A549 (cell line): ENCODE data around the gene TMEM129. TPM values are rescaled to one million over a fixed set of nuclear protein-coding genes. Genes with fewer than 3 reads are reported as not detected.
A peak's percentile ranks its signal among the peaks of the same experiment; 100 is the strongest.

Experiments
- ATAC-seq, 2 experiments: fragments of 200-7000 bp in 1 of 2; fragments of >200 bp in 1 of 2; cut with Nextera tagmentation in 1 of 2; cut with Tn5 transposase in 1 of 2; 3 replicates each; pipeline versions ENCODE4 v1.8.0 to v1.9.1; 2018 to 2020; ENCODE audit warnings: mild to moderate bottlenecking in 1 of 2, moderate library complexity in 1 of 2
- CTCF ChIA-PET: fragments of 300-600 bp; sonication (Branson Sonifier 250); formaldehyde crosslinking; extraction: SDS; loops from one replicate; lab custom pipeline; 2021; ENCODE audit warnings: antibody characterized with exemption, inconsistent platforms; lab: Yijun Ruan, JAX
- POLR2A ChIA-PET: fragments of 350-600 bp; formaldehyde crosslinking; extraction: SDS; loops from one replicate; lab custom pipeline; 2021; ENCODE audit warnings: antibody characterized with exemption, inconsistent platforms; lab: Yijun Ruan, JAX
- DNase-seq, 2 experiments: peaks; one replicate each; pipeline versions ENCODE4 v3.0.0 to v3.0.0-alpha.2; 2011 to 2016; ENCODE audit warnings: low read depth in 1 of 2, low spot score in 1 of 2
- FAIRE-seq: peaks from 2 replicates; lab custom pipeline; 2011; peaks lifted over from hg19 to GRCh38; lab: Jason Lieb, UNC
- H3K27ac ChIP-seq, 2 experiments: fragments of >200 bp; sonication (Bioruptor Twin); formaldehyde crosslinking; 3 replicates each; pipeline ENCODE4 v1.5.1; 2016 to 2017
- H3K4me1 ChIP-seq: fragments of >200 bp; sonication (Bioruptor Twin); formaldehyde crosslinking; 3 replicates; pipeline ENCODE4 v1.6.1; 2016
- H3K4me2 ChIP-seq: fragments of >200 bp; sonication (Bioruptor Twin); formaldehyde crosslinking; 3 replicates; pipeline ENCODE4 v1.6.1; 2016
- H3K4me3 ChIP-seq: fragments of >200 bp; sonication (Bioruptor Twin); formaldehyde crosslinking; 3 replicates; pipeline ENCODE4 v1.5.1; 2016
- H3K9me3 ChIP-seq: fragments of >200 bp; sonication (Bioruptor Twin); formaldehyde crosslinking; 3 replicates; pipeline ENCODE4 v1.6.1; 2016
- BHLHE40 ChIP-seq: IDR thresholded peaks from 2 replicates; pipeline ENCODE4 v1.6.1; 2012; ENCODE audit warnings: low read depth, low read length, inconsistent platforms
- CEBPB ChIP-seq, 2 experiments: fragments of >200 bp in 1 of 2; sonication (Bioruptor Twin) in 1 of 2; formaldehyde crosslinking in 1 of 2; IDR thresholded peaks; 2 replicates each; pipeline ENCODE4 v1.6.1; 2012 to 2016
- CHD2 ChIP-seq: fragments of 150-350 bp; IDR thresholded peaks from 2 replicates; pipeline ENCODE4 v1.6.1; 2014; ENCODE audit warnings: low read length; ENCODE audit not compliant: partially characterized antibody
- CHD4 ChIP-seq: fragments of 200-600 bp; sonication (generic); IDR thresholded peaks from 2 replicates; pipeline ENCODE4 v1.6.1; 2016; ENCODE audit warnings: antibody characterized with exemption, mild to moderate bottlenecking, borderline replicate concordance
- HDAC2 ChIP-seq: fragments of 200-600 bp; sonication (generic); IDR thresholded peaks from 2 replicates; pipeline ENCODE4 v1.6.1; 2016
- HEYL ChIP-seq: fragments of 250-450 bp; sonication (Bioruptor Pico); IDR thresholded peaks from 2 replicates; pipeline ENCODE4 v1.8.0; 2021; ENCODE audit warnings: mild to moderate bottlenecking, moderate library complexity
- HOXA7 ChIP-seq: fragments of 250-450 bp; sonication (Bioruptor Pico); IDR thresholded peaks from 2 replicates; pipeline ENCODE4 v1.5.0; 2020; ENCODE audit warnings: mild to moderate bottlenecking, moderate library complexity
- HOXB5 ChIP-seq: fragments of 250-450 bp; sonication (Bioruptor Pico); IDR thresholded peaks from 2 replicates; pipeline ENCODE4 v1.5.0; 2020; ENCODE audit warnings: mild to moderate bottlenecking, moderate library complexity
- JUN ChIP-seq, 2 experiments: fragments of >200 bp; sonication (Bioruptor Twin); formaldehyde crosslinking; IDR thresholded peaks; 2 replicates in 1 of 2; 3 replicates in 1 of 2; pipeline ENCODE4 v1.6.1; 2016 to 2017
- KDM1A ChIP-seq: fragments of 200-600 bp; sonication (generic); IDR thresholded peaks from 2 replicates; pipeline ENCODE4 v1.6.1; 2016; ENCODE audit warnings: low read depth, mild to moderate bottlenecking
- MYC ChIP-seq: IDR thresholded peaks from 2 replicates; pipeline ENCODE4 v1.6.1; 2012; ENCODE audit warnings: mild to moderate bottlenecking, inconsistent platforms, low read length, improper control_type of control experiment, borderline replicate concordance
- PHF8 ChIP-seq: fragments of 200-600 bp; sonication (generic); IDR thresholded peaks from 2 replicates; pipeline ENCODE4 v1.6.1; 2016; ENCODE audit warnings: low read depth, mild to moderate bottlenecking, antibody characterized with exemption, moderate library complexity, borderline replicate concordance
- POLR2A ChIP-seq: IDR thresholded peaks from 2 replicates; pipeline ENCODE4 v1.6.1; 2012; ENCODE audit warnings: mild to moderate bottlenecking, low read length
- POLR2AphosphoS2 ChIP-seq: conservative IDR thresholded peaks from 2 replicates; pipeline ENCODE4 v1.6.1; 2012; ENCODE audit warnings: low read length, improper control_type of control experiment, inconsistent platforms
- RFX5 ChIP-seq: fragments of 450-650 bp; IDR thresholded peaks from 2 replicates; pipeline ENCODE4 v1.7.1; 2014; ENCODE audit warnings: antibody characterized with exemption, mild to moderate bottlenecking, moderate library complexity
- RNF2 ChIP-seq: fragments of 200-600 bp; sonication (generic); IDR thresholded peaks from 2 replicates; pipeline ENCODE4 v1.6.1; 2016; ENCODE audit warnings: low read depth, mild to moderate bottlenecking, antibody characterized with exemption, moderate library complexity, borderline replicate concordance
- SMC3 ChIP-seq: fragments of >200 bp; sonication (Bioruptor Twin); formaldehyde crosslinking; IDR thresholded peaks from 3 replicates; pipeline ENCODE4 v1.6.1; 2018; ENCODE audit warnings: inconsistent platforms
- ZFP36 ChIP-seq: fragments of 450-650 bp; IDR thresholded peaks from 2 replicates; pipeline ENCODE4 v1.6.1; 2014; ENCODE audit warnings: borderline replicate concordance; ENCODE audit not compliant: partially characterized antibody
- ZNF302 ChIP-seq: fragments of 250-450 bp; sonication (Bioruptor Pico); IDR thresholded peaks from 2 replicates; pipeline ENCODE4 v1.9.0; 2021; ENCODE audit warnings: inconsistent platforms, mild to moderate bottlenecking, moderate library complexity
- ZSCAN20 ChIP-seq: fragments of 250-450 bp; sonication (Bioruptor Pico); IDR thresholded peaks from 2 replicates; pipeline ENCODE4 v1.8.0; 2022; ENCODE audit warnings: mild to moderate bottlenecking, moderate library complexity
- WGBS: methylation state at CpG from one replicate; pipeline ENCODE4 v1.1.6; 2017; ENCODE audit errors: missing lambda C conversion rate; 5-methylcytosine and 5-hydroxymethylcytosine counted together
- polyA plus RNA-seq, 4 experiments: library from polyadenylated mRNA; depleted of rRNA in 3 of 4; stranded (reverse); fragments of >200 nt; fragmentation: RNase III in 1 of 4; extraction: RNeasy Plus Mini Kit Qiagen cat#74134 plus additional on column Dnase treatment in 1 of 4; gene quantifications; 2 replicates in 3 of 4; 3 replicates in 1 of 4; pipeline ENCODE4 v1.2.3, GENCODE V29; 2011 to 2017
- TF ChIP-seq, protein P1 (sequence below): IDR thresholded peaks from 2 replicates; pipeline ENCODE4 v1.6.1; 2012
- TF ChIP-seq, protein P2 (sequence below): fragments of >200 bp; sonication (Bioruptor Twin); formaldehyde crosslinking; IDR thresholded peaks from 3 replicates; pipeline ENCODE4 v1.6.1; 2016
- TF ChIP-seq, protein P3 (sequence below): IDR thresholded peaks from 2 replicates; pipeline ENCODE4 v1.6.1; 2012; ENCODE audit warnings: low read depth, borderline replicate concordance
- TF ChIP-seq, protein P4 (sequence below): fragments of 150-350 bp; IDR thresholded peaks from 2 replicates; pipeline ENCODE4 v1.6.1; 2014; ENCODE audit warnings: low read depth, mild to moderate bottlenecking, low read length
- TF ChIP-seq, protein P5 (sequence below): fragments of >200 bp; sonication (Bioruptor Twin); formaldehyde crosslinking; IDR thresholded peaks from 3 replicates; pipeline ENCODE4 v1.5.1; 2016

The TMEM129 gene
- polyA plus RNA-seq, 2 of the 4 experiments (the other 2 are of a cell fraction), result 12.7 to 20.4 TPM

DNA sequence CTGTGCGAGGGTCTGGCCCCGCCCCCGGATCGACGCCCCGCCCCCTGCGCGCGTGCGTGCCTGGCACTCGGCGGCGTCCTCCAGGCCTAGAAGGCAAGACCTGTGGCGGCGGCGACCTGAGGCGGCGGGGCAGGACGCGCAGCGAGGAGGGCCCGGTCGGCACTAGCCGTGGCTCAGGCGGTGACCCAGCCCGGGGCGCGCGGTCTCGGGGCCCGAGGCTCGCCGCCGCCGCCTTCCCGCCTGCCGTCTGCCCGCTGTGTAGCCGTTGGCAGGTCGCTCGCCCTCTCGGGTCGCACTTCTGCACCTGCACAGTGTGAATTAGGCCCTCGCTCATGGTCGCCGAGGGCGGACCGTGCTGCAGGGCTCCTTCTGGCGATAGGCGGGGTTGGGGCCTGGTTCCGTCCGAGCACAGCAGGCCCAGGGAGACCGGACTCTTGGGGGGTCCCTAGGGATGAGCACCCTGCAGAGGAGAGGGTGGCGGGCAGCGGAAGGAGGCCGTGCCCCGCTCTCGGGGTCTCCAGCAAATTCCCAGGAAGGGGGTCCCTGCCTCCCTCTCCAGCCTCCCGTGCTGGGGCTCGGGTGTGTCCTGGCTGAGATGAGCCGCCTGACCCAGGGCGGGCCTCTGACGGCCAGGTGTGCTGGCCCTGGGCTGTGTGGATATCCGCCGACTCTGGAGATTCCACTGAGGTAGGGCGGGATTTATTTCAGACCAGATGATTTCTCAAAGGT lies 36.5 kb downstream of the TMEM129 start:
- ATAC-seq (peak; percentile 49 to 55), DNase-seq (no peak), FAIRE-seq (no peak)
- CTCF ChIA-PET, result no interaction called here
- 68% methylated on average over 4 of the region's 66 CpGs for WGBS
- no peaks in the 10 kb centered on the region for H3K9me3 ChIP-seq
- H3K4me1 ChIP-seq, result peaks cover 10% of the 10 kb centered on the region; the same call in 1 of the 3 replicates
- peak overlapping the region; percentile 54 for H3K4me3 ChIP-seq
- H3K4me2 ChIP-seq, result peak overlapping the region; percentile 75
- peak overlapping the region; percentile 71 to 87 for H3K27ac ChIP-seq
- TF ChIP-seq BHLHE40 (no peak), POLR2A (0 out of 2 replicates have a peak, but pooled peaks have one; percentile 10)
- POLR2A ChIA-PET, result no interaction called here

DNA sequence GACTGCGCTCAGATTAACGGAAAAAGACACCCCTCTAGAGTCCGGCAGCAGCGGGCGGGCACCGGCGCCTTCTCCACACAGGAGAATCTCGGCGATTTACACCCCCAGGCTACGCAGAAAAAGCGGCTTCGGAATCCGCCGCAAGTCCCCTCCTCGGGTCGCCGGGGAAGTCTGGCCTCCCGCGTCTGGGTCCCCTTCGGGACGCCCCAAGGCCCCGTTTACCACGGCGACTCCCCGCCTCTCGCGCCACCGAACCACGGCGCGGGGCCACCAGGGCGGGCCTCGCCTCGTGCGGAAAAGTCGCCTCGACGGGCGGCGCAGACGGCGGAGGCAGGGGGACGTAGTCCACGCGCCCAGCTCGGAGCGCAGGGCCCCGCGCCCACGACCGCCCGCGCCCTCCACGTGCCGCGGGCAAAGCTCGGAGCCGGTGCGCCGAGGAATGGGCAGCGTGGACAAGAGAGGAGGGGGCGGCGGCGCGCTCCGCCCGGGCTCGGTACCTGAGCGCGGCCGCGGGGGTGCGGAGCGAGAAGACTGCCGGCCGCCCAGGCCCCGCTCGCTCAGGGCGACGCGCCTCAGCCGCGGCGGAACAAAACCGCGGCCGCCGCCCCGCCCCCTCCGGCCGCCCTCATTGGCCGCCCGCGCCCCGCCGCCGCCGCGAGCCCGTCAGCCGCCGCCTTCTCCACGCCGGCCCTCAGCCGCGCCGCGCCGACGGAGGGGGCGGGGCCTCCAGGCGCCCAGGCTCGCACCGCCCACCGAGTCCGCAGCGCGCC lies 37.2 kb downstream of the TMEM129 start, which contains the start of gene FAM53A:
Gene FAM53A (minus strand): TSS at position 578 of the 770 bp plus-strand sequence. CDS start 15,572 bp downstream, outside the sequence.
- TF ChIP-seq PHF8 (peak; percentile 57; the same call in 1 of the 2 replicates), CHD2 (no peak), RNF2 (peak; percentile 53; the same call in 1 of the 2 replicates), ZFP36 (no peak), JUN (IDR thresholded peaks at IDR 0.05) (peak in 1 of 2 experiments; percentile 57; a peak in 1 of 5 replicates), CHD4 (no peak)
- TF ChIP-seq, protein P1, sequence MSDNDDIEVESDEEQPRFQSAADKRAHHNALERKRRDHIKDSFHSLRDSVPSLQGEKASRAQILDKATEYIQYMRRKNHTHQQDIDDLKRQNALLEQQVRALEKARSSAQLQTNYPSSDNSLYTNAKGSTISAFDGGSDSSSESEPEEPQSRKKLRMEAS, result peak; percentile 85
- TF ChIP-seq, protein P2, sequence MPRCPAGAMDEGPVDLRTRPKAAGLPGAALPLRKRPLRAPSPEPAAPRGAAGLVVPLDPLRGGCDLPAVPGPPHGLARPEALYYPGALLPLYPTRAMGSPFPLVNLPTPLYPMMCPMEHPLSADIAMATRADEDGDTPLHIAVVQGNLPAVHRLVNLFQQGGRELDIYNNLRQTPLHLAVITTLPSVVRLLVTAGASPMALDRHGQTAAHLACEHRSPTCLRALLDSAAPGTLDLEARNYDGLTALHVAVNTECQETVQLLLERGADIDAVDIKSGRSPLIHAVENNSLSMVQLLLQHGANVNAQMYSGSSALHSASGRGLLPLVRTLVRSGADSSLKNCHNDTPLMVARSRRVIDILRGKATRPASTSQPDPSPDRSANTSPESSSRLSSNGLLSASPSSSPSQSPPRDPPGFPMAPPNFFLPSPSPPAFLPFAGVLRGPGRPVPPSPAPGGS, result 0 out of 3 replicates have a peak, but pooled peaks have one; percentile 50
- TF ChIP-seq, protein P3, sequence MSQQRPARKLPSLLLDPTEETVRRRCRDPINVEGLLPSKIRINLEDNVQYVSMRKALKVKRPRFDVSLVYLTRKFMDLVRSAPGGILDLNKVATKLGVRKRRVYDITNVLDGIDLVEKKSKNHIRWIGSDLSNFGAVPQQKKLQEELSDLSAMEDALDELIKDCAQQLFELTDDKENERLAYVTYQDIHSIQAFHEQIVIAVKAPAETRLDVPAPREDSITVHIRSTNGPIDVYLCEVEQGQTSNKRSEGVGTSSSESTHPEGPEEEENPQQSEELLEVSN, result peak; percentile 78
- peak within 1 kb of the TSS; percentile 75 for H3K4me2 ChIP-seq
- DNase-seq (peak; percentile 36 to 84), ATAC-seq (peak; percentile 82 to 85), FAIRE-seq (no peak)
- peak within 1 kb of the TSS; percentile 54 for H3K4me3 ChIP-seq
- whole genome bisulfite sequencing, result 39% methylated on average over 4 of the region's 118 CpGs
- CTCF ChIA-PET, result no interaction called here
- H3K4me1 ChIP-seq, result peaks cover 10% of the 10 kb centered on the region; the same call in 1 of the 3 replicates
- POLR2A ChIA-PET, result no interaction called here
- H3K27ac ChIP-seq, result peak within 1 kb of the TSS; percentile 71 to 89
- H3K9me3 ChIP-seq, result no peaks in the 10 kb centered on the region

DNA sequence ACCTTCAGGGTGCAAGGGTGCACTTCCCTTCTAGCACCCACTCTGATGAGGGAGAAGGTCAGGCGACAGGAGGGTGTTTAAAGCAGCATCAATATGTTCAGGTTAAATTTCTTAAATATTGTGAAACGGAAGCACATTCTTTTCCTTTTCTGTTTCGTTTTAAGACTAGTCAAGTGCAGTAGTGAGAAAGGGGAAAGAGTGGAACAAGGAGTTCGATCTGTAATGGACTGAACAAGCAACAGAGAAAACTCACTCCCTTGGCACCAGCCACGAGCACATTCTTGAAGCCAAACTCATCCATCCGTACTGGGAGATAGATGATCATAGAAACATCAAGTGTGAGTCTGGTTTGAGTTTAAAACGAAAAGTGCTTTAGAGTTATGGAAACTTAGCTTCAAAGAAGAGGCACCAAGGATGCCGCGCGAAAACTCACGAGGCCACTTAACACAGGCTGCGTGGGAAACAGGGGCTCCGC lies 37.8 kb downstream of the TMEM129 start:
- FAIRE-seq, result no peak
- peak overlapping the region; percentile 69 to 89; a peak in 5 of 6 replicates for H3K27ac ChIP-seq
- POLR2A ChIA-PET, result no interaction called here
- no peak for TF ChIP-seq CEBPB (IDR thresholded peaks at IDR 0.05)
- no peak for TF ChIP-seq KDM1A
- no peak for TF ChIP-seq CHD2
- TF ChIP-seq HDAC2, result no peak
- TF ChIP-seq MYC, result no peak
- TF ChIP-seq HOXB5 (CRISPR knock-in tag), result no peak
- TF ChIP-seq, protein P4, sequence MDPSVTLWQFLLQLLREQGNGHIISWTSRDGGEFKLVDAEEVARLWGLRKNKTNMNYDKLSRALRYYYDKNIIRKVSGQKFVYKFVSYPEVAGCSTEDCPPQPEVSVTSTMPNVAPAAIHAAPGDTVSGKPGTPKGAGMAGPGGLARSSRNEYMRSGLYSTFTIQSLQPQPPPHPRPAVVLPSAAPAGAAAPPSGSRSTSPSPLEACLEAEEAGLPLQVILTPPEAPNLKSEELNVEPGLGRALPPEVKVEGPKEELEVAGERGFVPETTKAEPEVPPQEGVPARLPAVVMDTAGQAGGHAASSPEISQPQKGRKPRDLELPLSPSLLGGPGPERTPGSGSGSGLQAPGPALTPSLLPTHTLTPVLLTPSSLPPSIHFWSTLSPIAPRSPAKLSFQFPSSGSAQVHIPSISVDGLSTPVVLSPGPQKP, result no peak
- no peak for TF ChIP-seq HEYL (CRISPR knock-in tag)
- no peak for TF ChIP-seq RFX5
- no peak for TF ChIP-seq ZSCAN20 (CRISPR knock-in tag)
- no peak for TF ChIP-seq ZNF302 (CRISPR knock-in tag)
- TF ChIP-seq POLR2AphosphoS2, result no peak
- TF ChIP-seq, protein P5, sequence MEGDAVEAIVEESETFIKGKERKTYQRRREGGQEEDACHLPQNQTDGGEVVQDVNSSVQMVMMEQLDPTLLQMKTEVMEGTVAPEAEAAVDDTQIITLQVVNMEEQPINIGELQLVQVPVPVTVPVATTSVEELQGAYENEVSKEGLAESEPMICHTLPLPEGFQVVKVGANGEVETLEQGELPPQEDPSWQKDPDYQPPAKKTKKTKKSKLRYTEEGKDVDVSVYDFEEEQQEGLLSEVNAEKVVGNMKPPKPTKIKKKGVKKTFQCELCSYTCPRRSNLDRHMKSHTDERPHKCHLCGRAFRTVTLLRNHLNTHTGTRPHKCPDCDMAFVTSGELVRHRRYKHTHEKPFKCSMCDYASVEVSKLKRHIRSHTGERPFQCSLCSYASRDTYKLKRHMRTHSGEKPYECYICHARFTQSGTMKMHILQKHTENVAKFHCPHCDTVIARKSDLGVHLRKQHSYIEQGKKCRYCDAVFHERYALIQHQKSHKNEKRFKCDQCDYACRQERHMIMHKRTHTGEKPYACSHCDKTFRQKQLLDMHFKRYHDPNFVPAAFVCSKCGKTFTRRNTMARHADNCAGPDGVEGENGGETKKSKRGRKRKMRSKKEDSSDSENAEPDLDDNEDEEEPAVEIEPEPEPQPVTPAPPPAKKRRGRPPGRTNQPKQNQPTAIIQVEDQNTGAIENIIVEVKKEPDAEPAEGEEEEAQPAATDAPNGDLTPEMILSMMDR, result no peak
- TF ChIP-seq HOXA7 (CRISPR knock-in tag), result no peak
- no peak for TF ChIP-seq SMC3
- TF ChIP-seq, protein P1, result no peak
- TF ChIP-seq, protein P3, result no peak

More for the DNA sequence above, 37.8 kb downstream of the TMEM129 start:
- peak overlapping the region; percentile 75 for H3K4me2 ChIP-seq
- no peaks in the 10 kb centered on the region for H3K9me3 ChIP-seq
- H3K4me1 ChIP-seq, result peaks cover 10% of the 10 kb centered on the region; the same call in 1 of the 3 replicates
- ATAC-seq (no peak), DNase-seq (peak in 1 of 2 experiments; percentile 13)
- CTCF ChIA-PET, result interaction anchor here (0.7 to 1.0 kb wide), 2 partner anchors 29 to 39 kb away, joined by 3 to 4 read pairs; partner anchors contain the start of gene SLBP
- 54% methylated on average over 13 of the region's 13 CpGs for WGBS
- peak overlapping the region; percentile 54 for H3K4me3 ChIP-seq
